Mesendoderm (in vitro differentiated cells): Measurements from ENCODE around the gene SPAG5.

Experiments used
- DNase-seq: peaks from one replicate; pipeline ENCODE4 v3.0.0; 2013
- H2AK5ac ChIP-seq: 2 replicates; pipeline ENCODE4 v1.6.1; 2013; ENCODE audit warnings: low read length, inconsistent platforms
- H2BK120ac ChIP-seq: 2 replicates; pipeline ENCODE4 v1.6.1; 2013; ENCODE audit warnings: low read depth, mild to moderate bottlenecking, low read length, moderate library complexity, mixed read lengths
- H2BK15ac ChIP-seq: replicated peaks from 2 replicates; pipeline ENCODE4 v1.6.1; 2013; ENCODE audit warnings: low read depth, mild to moderate bottlenecking, moderate library complexity
- H2BK5ac ChIP-seq: 2 replicates; pipeline ENCODE4 v1.6.1; 2013; ENCODE audit warnings: low read length, inconsistent platforms
- H3K18ac ChIP-seq: 2 replicates; pipeline ENCODE4 v1.6.1; 2013; ENCODE audit warnings: mild to moderate bottlenecking, low read length, mixed read lengths
- H3K23ac ChIP-seq: one replicate; pipeline ENCODE4 v1.6.1; 2013; ENCODE audit warnings: low read length
- H3K27ac ChIP-seq: 2 replicates; pipeline ENCODE4 v1.5.1; 2013; ENCODE audit warnings: low read depth, mild to moderate bottlenecking, inconsistent platforms, low read length, moderate library complexity
- H3K27me3 ChIP-seq: 2 replicates; pipeline ENCODE4 v1.6.1; 2013; ENCODE audit warnings: low read length, control low read depth, mild to moderate bottlenecking, inconsistent platforms; ENCODE audit not compliant: insufficient read depth, poor library complexity
- H3K36me3 ChIP-seq: 2 replicates; pipeline ENCODE4 v1.6.1; 2013; ENCODE audit warnings: low read length, inconsistent platforms; ENCODE audit not compliant: control insufficient read depth, insufficient read depth
- H3K4ac ChIP-seq: one replicate; pipeline ENCODE4 v1.6.1; 2013; ENCODE audit warnings: low read depth, mild to moderate bottlenecking, low read length, moderate library complexity
- H3K4me1 ChIP-seq: 2 replicates; pipeline ENCODE4 v1.6.1; 2013; ENCODE audit warnings: low read depth, low read length, inconsistent platforms; ENCODE audit not compliant: control insufficient read depth
- H3K4me2 ChIP-seq: 2 replicates; pipeline ENCODE4 v1.6.1; 2013; ENCODE audit warnings: low read length
- H3K4me3 ChIP-seq: 2 replicates; pipeline ENCODE4 v1.5.1; 2013; ENCODE audit warnings: mild to moderate bottlenecking, low read length
- H3K56ac ChIP-seq: one replicate; pipeline ENCODE4 v1.6.1; 2013; ENCODE audit warnings: low read length
- H3K79me1 ChIP-seq: 2 replicates; pipeline ENCODE4 v1.6.1; 2013; ENCODE audit warnings: low read length, inconsistent platforms
- H3K79me2 ChIP-seq: 2 replicates; pipeline ENCODE4 v1.6.1; 2013; ENCODE audit warnings: mild to moderate bottlenecking, low read length; ENCODE audit not compliant: control insufficient read depth, insufficient read depth
- H3K9ac ChIP-seq: 2 replicates; pipeline ENCODE4 v1.6.1; 2013; ENCODE audit warnings: low read length, inconsistent platforms
- H4K5ac ChIP-seq: one replicate; pipeline ENCODE4 v1.6.1; 2013; ENCODE audit warnings: low read length
- H4K8ac ChIP-seq: one replicate; pipeline ENCODE4 v1.6.1; 2013; ENCODE audit warnings: low read depth, mild to moderate bottlenecking, control low read depth, low read length, moderate library complexity
- WGBS: extraction: QIAGEN DNeasy Blood & Tissue Kit; methylation state at CpG from one replicate; pipeline ENCODE4 v1.1.7; 2013; ENCODE audit warnings: low lambda C conversion rate, missing lambda C conversion rate; ENCODE audit not compliant: insufficient coverage; ENCODE audit errors: extremely low coverage; 5-methylcytosine and 5-hydroxymethylcytosine counted together

The SPAG5 gene

DNA sequence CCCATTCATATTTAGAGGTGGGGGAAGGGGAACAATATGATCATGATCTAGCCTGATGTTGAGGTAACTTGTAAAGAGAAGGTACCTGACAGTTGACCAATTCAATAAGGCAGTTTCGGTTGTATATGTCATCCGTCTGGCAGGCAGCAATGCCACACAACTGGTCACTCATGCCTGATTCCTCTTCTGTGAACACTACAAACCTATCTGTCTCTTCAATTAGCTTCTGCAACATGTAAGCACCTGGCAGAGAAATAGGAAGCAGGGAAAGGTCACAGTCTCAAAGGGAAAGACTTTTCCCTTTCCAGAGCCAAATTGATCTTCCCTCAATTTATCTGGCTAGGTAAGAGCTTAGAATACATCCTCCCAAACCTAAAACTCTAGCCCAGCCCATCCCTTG lies 25.3 kb upstream of the SPAG5 start:
- Histone ChIP-seq H2BK15ac (no peak overlapping the region), H3K4ac (no peak overlapping the region), H4K8ac (no peak overlapping the region), H3K9ac (no peak overlapping the region), H3K4me1 (no peaks in the 10 kb centered on the region), H2BK5ac (no peak overlapping the region), H3K27ac (no peak overlapping the region), H3K23ac (no peak overlapping the region), H3K18ac (no peak overlapping the region), H3K27me3 (no peaks in the 10 kb centered on the region), H3K56ac (no peak overlapping the region), H3K36me3 (peaks cover 34% of the 10 kb centered on the region), H3K79me1 (peaks cover 1% of the 10 kb centered on the region), H2BK120ac (no peak overlapping the region), H4K5ac (no peak overlapping the region), H3K79me2 (no peaks in the 10 kb centered on the region), H2AK5ac (no peak overlapping the region), H3K4me3 (no peak overlapping the region), H3K4me2 (no peak overlapping the region)
- WGBS = no CpG with 5 or more reads among the region's 2 CpGs
- DNase-seq = no peak

DNA sequence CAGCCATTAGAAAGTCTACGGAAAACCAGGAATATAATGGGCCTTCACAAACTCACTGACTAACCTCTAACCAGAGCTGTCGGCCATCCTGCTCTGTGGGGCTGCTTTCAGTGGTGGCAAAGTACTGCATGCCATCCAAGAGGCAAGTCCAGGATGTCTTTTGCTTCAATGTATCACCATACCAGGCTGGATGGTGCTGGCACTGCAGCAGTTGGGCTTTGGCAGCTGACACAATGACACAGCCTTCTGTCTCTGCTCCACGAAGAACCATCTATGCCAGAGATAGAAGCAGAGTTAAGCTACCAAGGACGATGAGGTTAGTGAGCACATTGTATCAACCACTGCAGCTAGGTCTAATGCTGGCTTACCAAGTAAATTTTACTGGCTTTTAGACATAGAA lies 24.9 kb upstream of the SPAG5 start:
- Histone ChIP-seq H3K36me3 (peaks cover 35% of the 10 kb centered on the region), H2BK5ac (no peak overlapping the region), H3K4me1 (no peaks in the 10 kb centered on the region), H3K56ac (no peak overlapping the region), H3K79me1 (peaks cover 1% of the 10 kb centered on the region), H3K4ac (no peak overlapping the region), H3K4me2 (no peak overlapping the region), H3K27ac (no peak overlapping the region), H3K18ac (no peak overlapping the region), H3K23ac (no peak overlapping the region), H3K79me2 (no peaks in the 10 kb centered on the region), H2BK15ac (no peak overlapping the region), H2BK120ac (no peak overlapping the region), H4K5ac (no peak overlapping the region), H3K27me3 (no peaks in the 10 kb centered on the region), H4K8ac (no peak overlapping the region), H2AK5ac (no peak overlapping the region), H3K4me3 (no peak overlapping the region), H3K9ac (no peak overlapping the region)
- DNase-seq = no peak
- no CpG with 5 or more reads among the region's 4 CpGs for WGBS

DNA sequence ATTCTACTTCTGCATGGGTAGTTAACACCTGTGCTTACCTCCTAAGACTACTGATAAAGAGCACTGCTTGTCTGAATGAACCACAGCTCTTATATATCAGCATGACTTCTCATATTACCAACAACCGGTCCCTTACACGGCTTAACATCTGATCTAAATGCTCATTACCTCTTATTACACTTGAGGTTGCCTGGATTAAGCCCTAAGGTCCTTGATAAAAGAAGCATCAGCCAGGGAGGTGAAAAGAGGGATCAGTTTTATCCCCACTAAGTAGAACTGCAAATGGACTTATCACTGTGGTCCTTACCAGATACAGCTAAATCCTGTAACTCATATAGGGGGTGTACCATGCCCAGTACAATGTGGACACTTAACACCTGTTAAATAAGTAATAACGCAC lies 23.4 kb upstream of the SPAG5 start:
- Histone ChIP-seq H3K27me3 (no peaks in the 10 kb centered on the region), H3K79me2 (no peaks in the 10 kb centered on the region), H3K18ac (no peak overlapping the region), H3K56ac (no peak overlapping the region), H3K4me1 (no peaks in the 10 kb centered on the region), H2BK5ac (no peak overlapping the region), H3K36me3 (peaks cover 33% of the 10 kb centered on the region), H2AK5ac (no peak overlapping the region), H2BK15ac (no peak overlapping the region), H3K4me2 (no peak overlapping the region), H3K4ac (no peak overlapping the region), H3K23ac (no peak overlapping the region), H3K79me1 (peaks cover 1% of the 10 kb centered on the region), H4K8ac (no peak overlapping the region), H3K4me3 (no peak overlapping the region), H3K9ac (no peak overlapping the region), H2BK120ac (no peak overlapping the region), H3K27ac (no peak overlapping the region), H4K5ac (no peak overlapping the region)
- peak; percentile 23 for DNase-seq
- no CpG with 5 or more reads among the region's 3 CpGs for WGBS

DNA sequence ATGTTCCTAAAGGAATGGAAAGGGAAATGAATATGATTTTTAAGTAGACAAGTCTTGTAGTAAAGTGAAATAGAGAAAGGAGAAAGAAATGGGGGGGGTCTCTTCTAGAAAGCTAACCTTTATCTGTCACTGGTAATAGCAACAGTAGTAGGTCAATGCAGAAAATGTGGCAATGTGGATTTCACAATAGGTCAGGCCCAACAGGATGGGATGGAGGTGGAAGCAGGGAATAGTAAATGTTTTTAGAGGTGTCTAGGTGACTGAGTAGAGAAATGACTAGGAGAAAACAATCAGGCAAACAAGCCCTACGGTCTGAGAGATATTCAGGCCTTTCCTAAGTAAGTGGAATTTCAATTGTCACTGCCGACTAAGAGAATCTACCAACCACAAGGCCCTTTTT lies 21.2 kb upstream of the SPAG5 start:
- Histone ChIP-seq H3K23ac (no peak overlapping the region), H3K36me3 (peaks cover 38% of the 10 kb centered on the region), H3K4me1 (no peaks in the 10 kb centered on the region), H3K79me1 (peaks cover 1% of the 10 kb centered on the region), H2BK120ac (no peak overlapping the region), H3K79me2 (no peaks in the 10 kb centered on the region), H3K9ac (no peak overlapping the region), H4K8ac (no peak overlapping the region), H3K4me2 (no peak overlapping the region), H3K27ac (no peak overlapping the region), H2AK5ac (no peak overlapping the region), H3K18ac (no peak overlapping the region), H2BK5ac (no peak overlapping the region), H4K5ac (no peak overlapping the region), H3K4ac (no peak overlapping the region), H3K4me3 (no peak overlapping the region), H3K56ac (no peak overlapping the region), H2BK15ac (no peak overlapping the region), H3K27me3 (no peaks in the 10 kb centered on the region)
- no CpG with 5 or more reads among the region's 2 CpGs for WGBS
- DNase-seq = no peak

DNA sequence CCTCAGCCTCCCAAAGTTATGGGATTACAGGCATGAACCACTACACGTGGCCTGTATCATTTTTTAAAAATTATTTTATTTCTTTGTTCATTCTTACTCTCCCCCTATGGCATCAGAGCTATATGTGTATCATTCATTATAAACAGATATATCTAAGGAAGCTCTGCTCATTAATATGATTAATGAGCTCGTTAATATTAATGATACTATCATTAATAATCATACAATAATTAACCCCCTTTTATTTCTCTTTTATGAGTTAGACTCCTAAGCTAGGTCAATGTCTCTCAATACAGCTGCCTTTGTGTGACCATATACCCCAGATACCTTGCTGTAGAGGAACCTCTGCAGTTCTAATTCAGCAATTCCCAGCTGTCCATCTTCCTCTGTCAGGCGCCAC lies 19.6 kb upstream of the SPAG5 start:
- WGBS = 100% methylated on average over 1 of the region's 3 CpGs

DNA sequence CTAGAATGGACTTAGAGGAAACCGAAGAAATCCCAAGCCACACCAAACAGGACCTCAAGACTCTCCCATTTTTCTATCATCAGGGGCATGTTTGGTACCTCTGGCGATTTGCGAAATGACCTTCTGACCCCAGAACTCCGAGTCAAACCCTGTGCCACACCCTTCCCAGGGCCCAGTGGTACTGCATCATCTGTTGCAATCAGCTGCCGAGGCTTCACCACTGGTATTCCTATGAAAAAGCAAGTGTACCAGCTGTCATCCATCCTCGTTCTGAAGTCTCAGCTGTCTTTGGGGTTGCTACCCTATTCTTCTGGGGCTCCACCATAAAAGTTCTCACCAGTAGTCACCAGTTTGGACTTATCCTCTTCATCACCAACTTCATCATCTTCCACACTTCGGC lies 17.5 kb upstream of the SPAG5 start:
- no CpG with 5 or more reads among the region's 7 CpGs for WGBS
- no peaks in the 10 kb centered on the region for H3K4me1 ChIP-seq
- peaks cover 33% of the 10 kb centered on the region for H3K36me3 ChIP-seq
- H3K27me3 ChIP-seq = no peaks in the 10 kb centered on the region
- no peak overlapping the region for H2BK5ac ChIP-seq
- H4K5ac ChIP-seq = no peak overlapping the region
- H2BK15ac ChIP-seq = no peak overlapping the region
- H3K56ac ChIP-seq = no peak overlapping the region
- H2BK120ac ChIP-seq = no peak overlapping the region
- no peak overlapping the region for H3K27ac ChIP-seq
- no peak overlapping the region for H3K18ac ChIP-seq
- no peak overlapping the region for H3K23ac ChIP-seq
- no peaks in the 10 kb centered on the region for H3K79me1 ChIP-seq
- H2AK5ac ChIP-seq = no peak overlapping the region
- H3K4ac ChIP-seq = no peak overlapping the region
- no peak overlapping the region for H4K8ac ChIP-seq
- no peaks in the 10 kb centered on the region for H3K79me2 ChIP-seq
- H3K4me3 ChIP-seq = no peak overlapping the region
- H3K9ac ChIP-seq = no peak overlapping the region
- DNase-seq = no peak
- no peak overlapping the region for H3K4me2 ChIP-seq

More for the DNA sequence above, 19.6 kb upstream of the SPAG5 start:
- no peak for DNase-seq
- no peak overlapping the region for H4K8ac ChIP-seq
- H3K4me1 ChIP-seq = no peaks in the 10 kb centered on the region
- H3K79me1 ChIP-seq = no peaks in the 10 kb centered on the region
- no peak overlapping the region for H4K5ac ChIP-seq
- H3K4me3 ChIP-seq = no peak overlapping the region
- H2AK5ac ChIP-seq = no peak overlapping the region
- H2BK15ac ChIP-seq = no peak overlapping the region
- H3K4me2 ChIP-seq = no peak overlapping the region
- no peak overlapping the region for H3K18ac ChIP-seq
- H3K56ac ChIP-seq = no peak overlapping the region
- H2BK5ac ChIP-seq = no peak overlapping the region
- H2BK120ac ChIP-seq = no peak overlapping the region
- H3K23ac ChIP-seq = no peak overlapping the region
- no peaks in the 10 kb centered on the region for H3K27me3 ChIP-seq
- H3K9ac ChIP-seq = no peak overlapping the region
- no peak overlapping the region for H3K27ac ChIP-seq
- no peaks in the 10 kb centered on the region for H3K79me2 ChIP-seq
- peaks cover 35% of the 10 kb centered on the region for H3K36me3 ChIP-seq
- H3K4ac ChIP-seq = no peak overlapping the region
